ENCODE results near the gene ENGASE.

Gene ENGASE

GRCh38 chr17:79080761-79081290 is 6.2 kb downstream of the ENGASE start:
- no peak for DNase-seq

- DNase-seq: no peak
Observed at GRCh38 chr17:79081571-79082276, 7.1 kb downstream of the ENGASE start.

DNA sequence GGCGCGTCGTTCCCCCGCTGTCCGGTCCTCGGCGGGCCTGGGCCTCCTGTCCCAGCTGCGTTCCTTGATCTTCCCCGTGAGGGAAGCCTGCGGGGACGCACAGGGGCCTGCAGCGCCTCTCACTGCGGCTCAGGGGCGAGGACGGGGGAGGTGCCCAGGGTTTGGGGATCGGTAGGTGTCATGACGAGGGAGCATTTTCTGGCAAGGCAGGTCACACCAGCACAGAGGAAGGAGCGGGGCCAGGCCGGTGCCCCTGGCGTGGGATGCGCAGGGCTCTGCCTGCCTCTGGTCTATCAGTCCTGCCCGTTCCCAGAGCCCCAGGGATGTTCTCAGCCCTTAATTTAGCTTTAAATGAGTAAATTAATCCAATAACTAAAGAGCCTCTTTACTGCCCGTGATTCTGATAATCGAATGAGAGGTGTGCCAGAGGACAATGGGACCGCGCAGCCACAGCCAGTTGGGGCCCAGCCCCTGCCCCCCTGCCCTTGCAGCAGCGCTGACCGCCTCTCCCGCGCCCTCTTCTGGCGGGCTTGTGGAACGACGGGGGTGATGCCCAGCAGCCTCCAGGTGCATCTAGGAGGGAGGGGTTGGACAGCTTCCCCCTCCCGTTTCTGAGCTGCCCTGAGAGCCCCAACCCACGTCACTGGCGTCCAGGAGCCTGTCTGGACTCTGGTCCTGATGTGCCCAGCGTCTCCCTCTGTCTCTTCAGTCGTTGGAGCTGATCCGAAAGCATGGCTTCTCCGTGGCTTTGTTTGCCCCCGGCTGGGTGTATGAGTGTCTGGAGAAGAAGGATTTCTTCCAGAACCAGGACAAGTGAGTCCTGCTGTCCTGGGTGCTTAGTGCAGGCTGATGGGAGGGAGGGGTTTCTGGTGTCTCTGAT is 7.9 kb downstream of the ENGASE start:
- DNase-seq: peak; percentile 66

DNA sequence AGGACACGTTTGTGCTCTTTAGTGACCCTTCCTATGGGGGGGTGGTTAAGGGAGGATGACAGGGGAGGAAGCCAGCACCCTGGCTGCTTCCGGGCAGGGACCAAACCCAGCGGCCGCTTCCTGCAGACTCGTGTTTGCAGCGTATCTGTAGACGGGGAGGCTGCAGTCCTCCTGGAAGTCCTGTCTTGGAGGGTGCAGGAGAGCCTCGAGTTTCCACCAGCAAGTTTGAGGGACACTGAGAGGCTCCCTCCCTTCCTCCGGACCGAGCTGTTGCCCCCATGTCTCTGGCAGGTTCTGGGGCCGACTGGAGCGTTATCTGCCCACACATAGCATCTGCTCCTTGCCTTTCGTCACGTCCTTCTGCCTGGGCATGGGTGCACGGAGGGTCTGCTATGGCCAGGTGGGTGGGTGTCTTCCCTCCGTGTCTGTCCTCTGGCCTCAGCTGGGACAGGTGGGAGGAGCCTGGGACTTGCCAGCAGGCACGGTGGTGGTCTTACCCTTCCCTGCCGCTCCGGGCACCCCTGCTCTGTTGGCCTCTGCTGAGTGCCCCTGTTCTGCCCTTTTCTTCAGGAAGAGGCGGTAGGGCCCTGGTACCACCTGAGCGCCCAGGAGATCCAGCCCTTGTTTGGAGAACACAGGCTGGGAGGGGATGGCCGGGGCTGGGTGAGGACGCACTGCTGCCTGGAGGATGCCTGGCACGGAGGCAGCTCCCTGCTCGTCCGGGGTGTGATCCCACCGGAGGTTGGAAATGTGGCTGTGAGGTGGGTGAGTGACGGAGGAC is 8.8 kb downstream of the ENGASE start:
- no peak for DNase-seq

DNA sequence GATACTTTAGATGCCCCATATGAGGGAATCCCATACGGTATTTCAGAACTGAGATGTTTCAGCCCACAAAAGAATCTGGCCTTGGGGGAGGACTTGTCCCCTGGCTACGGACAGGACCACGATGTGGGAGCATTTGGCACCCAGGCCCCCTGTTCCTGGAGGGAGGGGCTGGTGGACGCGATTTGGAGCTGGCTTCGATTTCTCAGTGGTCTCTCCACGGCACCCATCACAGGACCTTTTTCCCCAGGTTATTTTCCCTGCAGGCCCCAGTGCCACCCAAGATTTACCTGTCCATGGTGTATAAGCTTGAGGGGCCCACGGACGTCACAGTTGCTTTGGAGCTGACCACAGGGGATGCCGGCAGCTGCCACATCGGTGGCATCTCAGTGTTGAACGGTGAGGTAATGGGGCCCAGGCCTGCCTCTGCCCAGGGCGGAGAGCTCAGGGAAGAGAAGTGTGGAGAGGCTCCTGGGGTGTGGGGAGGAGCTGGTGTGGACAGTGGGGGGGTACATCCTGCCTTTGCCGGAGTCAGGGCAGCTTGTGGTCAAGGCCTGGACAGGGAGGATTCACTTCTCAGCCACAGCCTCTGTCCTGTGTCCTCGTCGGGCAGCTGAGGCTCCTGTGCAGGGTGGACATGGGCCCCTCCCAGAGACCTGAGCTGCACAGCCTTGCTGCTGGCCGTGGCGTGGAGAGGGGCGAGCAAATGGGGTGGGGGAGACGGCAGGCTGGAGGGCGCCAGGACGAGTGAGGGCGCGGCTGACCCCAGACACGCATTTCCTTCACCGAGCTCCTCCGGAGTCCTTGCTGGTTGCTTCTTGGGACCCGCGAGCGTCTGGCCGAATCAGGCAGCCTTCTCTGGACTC is 9.9 kb downstream of the ENGASE start:
- DNase-seq: no peak

GRCh38 chr17:79085154-79085920 is 10.7 kb downstream of the ENGASE start:
- no peak for DNase-seq

DNA sequence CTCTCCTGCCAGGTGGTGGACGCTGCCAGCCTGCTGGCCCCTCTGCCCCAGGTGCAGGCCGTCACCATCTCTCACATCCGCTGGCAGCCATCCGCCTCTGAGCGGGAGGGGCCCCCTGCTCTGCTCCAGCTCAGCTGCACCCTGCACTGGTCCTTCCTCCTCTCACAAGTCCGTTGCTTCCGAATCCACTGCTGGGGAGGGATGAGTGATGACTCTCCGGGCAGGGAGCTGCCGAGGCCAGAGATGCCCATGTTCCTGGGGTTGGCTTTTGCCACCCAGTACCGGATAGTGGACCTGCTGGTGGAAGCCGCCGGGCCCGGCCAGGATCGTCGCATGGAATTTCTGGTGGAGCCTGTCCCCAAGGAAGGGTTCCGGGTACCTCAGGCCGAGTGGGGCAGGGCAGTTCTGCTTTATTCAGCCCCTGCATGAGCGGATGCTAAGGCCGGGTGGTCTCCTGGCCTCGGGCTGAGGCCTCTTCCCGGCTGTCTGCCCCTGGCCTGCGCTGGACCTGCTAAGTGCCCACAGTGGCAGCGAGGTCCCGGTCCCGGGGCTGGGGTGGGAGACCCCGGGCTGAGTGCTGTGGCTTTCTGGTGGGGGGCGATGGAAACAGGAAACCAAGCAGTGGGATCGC is 11.4 kb downstream of the ENGASE start:
- no peak for DNase-seq

DNA sequence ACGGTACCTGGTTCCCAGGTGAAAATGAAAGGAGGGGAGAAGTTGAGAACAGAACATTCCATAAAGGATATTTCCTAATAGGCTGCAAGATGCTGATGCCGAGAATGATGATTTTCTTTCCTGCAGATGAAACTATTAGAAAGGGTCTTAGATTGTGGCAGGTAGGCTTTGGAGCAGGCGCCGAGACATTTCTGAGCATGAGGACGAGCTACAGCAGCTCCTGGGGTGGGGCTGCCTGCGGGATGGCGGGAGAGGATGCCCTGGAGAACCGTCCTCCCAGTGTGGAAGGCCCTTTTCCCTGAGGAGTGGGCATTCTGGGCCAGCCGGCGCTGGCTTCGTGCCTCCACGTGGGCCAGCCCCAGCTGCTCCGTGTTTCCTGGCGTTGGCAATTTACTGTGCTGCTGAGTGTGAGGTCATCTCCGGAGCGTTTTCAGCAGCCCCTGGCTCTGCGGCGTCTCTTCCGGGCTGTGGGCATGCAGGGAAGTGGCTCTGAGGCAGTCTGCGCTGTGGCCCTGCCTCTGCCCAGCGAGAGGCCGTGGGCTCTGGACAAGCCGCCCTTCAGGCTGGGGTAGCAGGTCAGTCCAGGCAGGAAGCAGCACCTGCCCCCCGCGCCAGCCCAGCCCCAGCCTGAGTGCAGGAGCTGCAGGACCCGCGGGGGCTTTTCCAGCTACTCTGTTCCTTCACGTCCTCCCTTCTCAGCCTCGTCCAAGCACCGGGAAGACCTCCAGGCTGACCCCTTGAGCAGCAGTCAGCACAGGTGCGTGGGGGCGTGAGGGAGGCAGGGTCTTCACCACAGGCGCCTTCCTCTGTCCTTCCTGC is 12.2 kb downstream of the ENGASE start:
- no peak for DNase-seq

DNA sequence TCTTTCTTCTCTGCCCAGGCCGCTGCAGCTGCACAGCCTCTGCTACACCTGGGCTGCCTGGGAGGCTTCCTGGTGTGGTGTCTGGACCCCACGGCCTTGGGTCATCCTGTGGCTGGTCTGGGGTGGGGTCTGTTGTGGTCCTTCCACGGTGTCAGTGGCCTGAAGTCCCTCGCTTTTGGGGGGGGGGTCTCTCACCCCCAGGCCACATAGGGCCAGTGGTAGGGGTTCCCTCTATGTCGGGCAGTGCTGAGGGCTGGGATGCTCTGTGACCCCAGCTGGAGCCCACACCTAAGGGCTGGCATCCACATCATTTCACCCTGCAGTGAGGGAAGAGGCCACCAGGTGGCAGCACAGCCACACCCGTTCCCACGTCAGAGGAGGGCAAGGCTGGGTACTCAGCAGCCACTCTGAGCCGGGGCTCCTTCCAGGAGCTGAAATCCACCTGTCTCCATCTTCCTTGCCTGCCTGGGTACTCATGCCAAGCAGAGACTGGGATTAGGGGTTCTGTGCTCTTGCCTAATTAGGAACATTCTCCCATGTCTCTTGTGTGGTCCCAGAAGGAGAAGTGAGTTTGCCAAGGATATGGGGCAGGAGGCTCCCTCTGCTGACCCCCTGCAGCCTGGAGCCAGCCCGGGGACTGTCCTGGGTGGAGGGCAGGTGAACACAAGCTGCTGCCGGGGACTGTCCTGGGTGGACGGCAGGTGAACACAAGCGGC is 13.0 kb downstream of the ENGASE start:
- DNase-seq: peak; percentile 79

DNA sequence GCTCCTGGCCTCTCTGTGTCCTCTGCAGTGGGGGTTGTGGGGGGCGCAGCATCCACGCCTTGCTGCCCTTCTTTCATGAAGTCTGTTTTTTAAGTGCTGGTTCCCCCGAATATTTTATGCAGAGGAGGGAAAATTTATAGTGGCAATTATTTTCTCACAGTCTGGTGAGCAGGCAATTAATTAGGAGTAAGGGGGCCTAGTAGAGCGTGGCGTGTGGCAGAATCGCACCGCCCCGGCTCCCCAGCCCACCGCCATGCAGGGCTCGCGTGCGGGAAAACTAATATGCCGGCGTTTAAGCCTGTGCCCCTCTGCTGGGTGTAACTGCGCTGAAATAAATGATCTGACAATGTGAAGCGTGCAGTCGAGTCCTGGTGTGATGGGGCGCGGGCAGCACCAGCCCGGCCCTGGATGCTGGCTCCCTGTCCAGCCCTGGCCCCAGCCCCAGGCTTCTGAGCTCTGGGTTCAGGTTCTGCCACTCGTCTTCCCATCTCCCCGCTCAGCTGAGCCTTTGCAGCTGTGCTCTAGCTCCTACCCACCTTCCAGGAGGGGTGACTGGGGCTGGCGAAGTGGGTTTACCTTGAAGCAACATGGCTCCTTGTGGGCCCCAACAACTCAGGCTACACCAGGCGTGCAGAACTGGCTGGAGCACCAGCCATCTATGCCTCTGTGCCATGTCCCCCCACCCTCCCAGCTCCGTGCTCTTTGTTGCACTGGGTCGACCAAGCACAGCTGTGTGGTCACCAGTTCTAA is 13.8 kb downstream of the ENGASE start:
- no peak for DNase-seq

GRCh38 chr17:79088997-79089328 is 14.3 kb downstream of the ENGASE start:
- DNase-seq: no peak

GRCh38 chr17:79089720-79090442 is 15.3 kb downstream of the ENGASE start:
- no peak for DNase-seq

DNA sequence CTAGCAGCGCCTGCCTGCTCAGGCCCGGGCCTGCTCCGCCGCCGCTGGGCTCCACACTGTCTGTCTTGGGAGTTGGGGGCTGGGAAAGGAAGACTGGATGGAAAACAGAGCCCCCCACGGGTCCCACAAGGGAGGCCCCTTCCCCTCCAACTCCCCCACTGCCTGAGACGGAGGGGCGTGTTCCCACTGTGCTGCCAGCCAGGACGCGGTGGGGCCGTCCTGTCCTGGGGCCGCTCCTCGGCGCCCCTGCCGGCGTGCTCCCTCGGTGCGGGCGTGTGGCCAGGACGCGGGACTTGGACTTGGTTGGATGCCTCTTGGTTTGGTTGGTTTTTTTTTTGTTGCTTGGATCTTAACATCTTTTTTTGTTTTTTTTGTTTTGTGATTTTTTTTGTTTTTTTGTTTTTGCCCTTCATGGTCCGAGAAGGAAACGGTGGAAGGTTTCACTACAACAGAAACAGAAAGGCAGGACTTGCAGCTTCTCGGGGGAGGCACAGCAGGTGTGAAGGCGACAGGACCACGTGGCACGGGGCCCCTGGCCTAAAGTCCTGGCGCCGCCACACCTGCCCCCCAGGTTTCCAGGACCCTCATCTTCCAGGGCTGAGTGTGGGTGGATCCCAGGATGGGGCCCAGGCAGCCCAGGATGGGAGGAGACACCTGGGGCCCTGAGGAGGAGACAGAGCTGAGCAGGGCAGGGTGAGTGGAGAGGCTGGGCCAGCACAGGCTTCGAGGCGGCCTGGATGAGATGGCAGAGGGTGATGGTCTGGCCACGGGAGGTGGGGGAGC is 16.0 kb downstream of the ENGASE start:
- no peak for DNase-seq

DNA sequence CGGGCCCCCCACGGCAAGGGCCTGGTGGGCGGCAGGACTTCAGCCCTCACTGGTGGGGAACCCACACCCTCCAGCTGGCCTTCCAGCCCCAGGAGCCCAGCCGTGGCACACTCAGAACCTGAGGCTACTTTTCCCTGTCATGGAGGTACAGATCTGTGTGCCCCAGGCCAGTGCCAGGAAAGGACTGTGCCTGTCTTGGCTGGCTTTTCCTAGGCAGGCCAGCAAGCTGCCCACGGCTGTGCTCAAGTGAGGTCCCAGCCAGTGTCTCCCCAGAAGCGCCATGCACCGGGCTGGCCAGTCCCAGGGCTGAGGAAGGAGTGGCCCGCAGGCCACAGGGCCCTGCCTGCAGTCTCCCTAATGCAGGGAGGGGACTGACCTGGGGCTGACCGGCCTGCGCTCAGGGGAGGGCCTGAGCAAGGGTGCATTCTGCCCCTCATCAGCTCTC is 16.6 kb downstream of the ENGASE start:
- DNase-seq: no peak

GRCh38 chr17:79092567-79092966 is 17.9 kb downstream of the ENGASE start:
- no peak for DNase-seq

GRCh38 chr17:79093270-79093669 is 18.6 kb downstream of the ENGASE start:
- no peak for DNase-seq

DNA sequence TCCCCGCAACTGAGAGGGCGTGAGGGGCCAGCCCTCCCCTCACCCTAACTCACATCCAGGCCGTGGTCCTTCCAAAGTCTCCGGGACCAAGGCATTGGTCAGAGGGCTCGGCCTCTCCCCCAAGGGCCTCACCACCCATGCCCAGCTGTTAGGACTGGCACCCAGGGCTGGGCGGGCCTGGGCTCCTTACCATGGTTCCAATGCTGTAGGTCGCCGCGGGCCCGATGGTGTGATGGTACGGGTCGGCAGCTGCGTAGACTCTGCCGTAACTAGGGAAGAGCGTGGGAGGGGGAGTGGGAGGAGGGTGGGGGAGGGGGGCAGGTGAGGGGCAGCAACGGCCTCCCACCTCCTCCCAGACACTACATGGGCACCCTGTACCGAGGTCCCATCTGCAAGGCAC is 19.6 kb downstream of the ENGASE start:
- DNase-seq: no peak

Measured in activated CD4-positive, alpha-beta T cell treated with anti-CD3 and anti-CD28 coated beads, Interleukin-10, Interleukin-2, amounts not matched to agents 100 ng/mL and 50 ng/mL, durations not matched to agents 16 hours and 8 hours (primary cell).